ENCODE measurements around the gene ABITRAM.

ABITRAM gene

GRCh38 chr9:108983885-108984284, 49.7 kb downstream of the ABITRAM start:
- no peak for TF ChIP-seq CTCF (conservative IDR thresholded peaks at IDR 0.05; ENCODE audit: low read depth, low read length)
- no peak for DNase-seq (ENCODE audit: low read depth)

More at GRCh38 chr9:108983885-108984284, 49.7 kb downstream of the ABITRAM start:
- no peak overlapping the region for H3K4me3 ChIP-seq (ENCODE audit: low read depth, low read length)

Measured in choroid plexus epithelial cell (primary cell).